SK-MEL-5 (cell line): Measurements from ENCODE around the gene TAX1BP1. TPM values are rescaled to one million over a fixed set of nuclear protein-coding genes. Genes with fewer than 3 reads are reported as not detected.

Experiments used
- DNase-seq: peaks from one replicate; pipeline ENCODE4 v3.0.0-alpha.2; 2016; ENCODE audit warnings: low read depth, low spot score
- in situ Hi-C: cut with HindIII; loops from 2 replicates; pipeline ENCODE4 v1.10.0; 2016; ENCODE audit warnings: low sequenced_read_pairs, high pct_unique_total_duplicates, low pct_unique_long_range_greater_than_20kb
- total RNA-seq: library from RNA; depleted of rRNA; stranded (reverse); fragments of >200 nt; shearing (Covaris generic); gene quantifications from 2 replicates; pipeline ENCODE4 v1.2.3, GENCODE V29; 2014

TAX1BP1 gene
- total RNA-seq, 1 experiment from 2014 or later = 269 TPM

- in situ Hi-C loops = no loop called here
Measured at GRCh38 chr7:27861747-27862146, 121.8 kb downstream of the TAX1BP1 start.

DNA sequence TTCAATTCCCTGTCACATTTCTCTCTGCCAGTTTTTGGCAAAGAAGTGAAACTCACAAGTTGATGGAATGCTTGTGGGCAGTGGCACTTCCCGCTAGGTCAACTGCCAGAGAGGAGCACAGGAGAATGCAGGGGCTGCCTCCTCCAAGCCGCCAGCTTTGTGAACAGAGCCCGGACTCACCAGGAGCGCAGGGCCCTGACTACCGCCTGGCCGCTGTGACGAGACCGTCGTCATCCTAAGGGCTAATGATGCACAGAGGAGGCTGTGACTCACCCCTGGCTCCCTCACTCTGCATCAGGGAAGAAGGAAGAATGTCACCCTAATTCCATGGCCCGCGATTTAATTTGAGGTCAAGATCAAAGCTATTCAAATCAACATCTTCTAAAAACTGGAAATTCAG lies 123.9 kb downstream of the TAX1BP1 start:
- DNase-seq = no peak
- in situ Hi-C loops = no loop called here

More at GRCh38 chr7:27861747-27862146, 121.8 kb downstream of the TAX1BP1 start:
- DNase-seq = no peak

GRCh38 chr7:27866256-27866655 lies 126.3 kb downstream of the TAX1BP1 start:
- DNase-seq = no peak
- in situ Hi-C loops = no loop called here

GRCh38 chr7:27866828-27867672 lies 127.1 kb downstream of the TAX1BP1 start:
- DNase-seq = no peak
- in situ Hi-C loops = no loop called here

DNA sequence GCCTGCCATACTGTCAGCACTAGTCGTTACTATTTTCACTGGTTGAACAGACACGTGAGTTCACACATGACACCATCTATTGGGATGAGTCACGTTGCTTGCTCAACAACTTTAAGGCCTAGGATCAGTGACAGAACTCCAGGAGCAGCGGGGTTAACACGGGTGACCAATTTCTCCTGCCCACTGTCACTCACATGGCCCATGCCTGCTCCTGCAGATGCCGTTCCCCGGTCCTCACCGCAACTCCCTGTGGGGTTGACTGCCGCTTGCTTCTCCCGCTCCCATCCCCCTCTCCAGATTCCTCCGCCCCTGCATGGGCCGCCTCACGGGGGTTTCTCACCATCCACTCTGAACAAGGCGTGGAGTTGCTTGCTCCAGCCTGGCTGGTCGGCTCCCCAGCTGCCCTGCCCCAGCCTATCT lies 128.2 kb downstream of the TAX1BP1 start:
- no peak for DNase-seq
- in situ Hi-C loops = no loop called here

- in situ Hi-C loops = no loop called here
Measured at GRCh38 chr7:27869056-27869455, 129.1 kb downstream of the TAX1BP1 start.

DNA sequence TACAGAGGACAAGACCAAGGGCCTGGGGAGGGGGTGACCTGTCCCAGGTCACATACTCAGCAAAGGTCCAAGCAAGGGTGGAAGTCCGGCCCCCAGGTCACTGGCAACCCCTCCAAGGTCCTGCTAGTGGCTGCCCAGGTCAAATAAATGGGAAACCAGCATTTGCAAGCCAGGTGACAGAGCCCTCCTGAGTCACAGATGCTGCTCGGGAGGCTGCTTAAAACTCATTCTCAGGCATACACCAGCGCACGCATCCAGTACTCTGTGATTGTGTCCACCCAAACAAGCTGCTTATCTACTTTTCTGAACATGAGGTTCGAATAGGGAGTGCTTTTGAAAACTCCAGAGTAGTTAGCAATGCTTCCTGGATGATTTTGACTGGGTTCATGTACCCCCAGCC lies 130.6 kb downstream of the TAX1BP1 start:
- no peak for DNase-seq
- in situ Hi-C loops = no loop called here

More at GRCh38 chr7:27869056-27869455, 129.1 kb downstream of the TAX1BP1 start:
- DNase-seq = no peak

GRCh38 chr7:27871086-27871485 lies 131.1 kb downstream of the TAX1BP1 start:
- DNase-seq = no peak
- in situ Hi-C loops = no loop called here

GRCh38 chr7:27871866-27872265 lies 131.9 kb downstream of the TAX1BP1 start:
- in situ Hi-C loops = no loop called here
- DNase-seq = no peak

- in situ Hi-C loops = no loop called here
- no peak for DNase-seq
Measured at GRCh38 chr7:27872356-27873275, 132.7 kb downstream of the TAX1BP1 start.

DNA sequence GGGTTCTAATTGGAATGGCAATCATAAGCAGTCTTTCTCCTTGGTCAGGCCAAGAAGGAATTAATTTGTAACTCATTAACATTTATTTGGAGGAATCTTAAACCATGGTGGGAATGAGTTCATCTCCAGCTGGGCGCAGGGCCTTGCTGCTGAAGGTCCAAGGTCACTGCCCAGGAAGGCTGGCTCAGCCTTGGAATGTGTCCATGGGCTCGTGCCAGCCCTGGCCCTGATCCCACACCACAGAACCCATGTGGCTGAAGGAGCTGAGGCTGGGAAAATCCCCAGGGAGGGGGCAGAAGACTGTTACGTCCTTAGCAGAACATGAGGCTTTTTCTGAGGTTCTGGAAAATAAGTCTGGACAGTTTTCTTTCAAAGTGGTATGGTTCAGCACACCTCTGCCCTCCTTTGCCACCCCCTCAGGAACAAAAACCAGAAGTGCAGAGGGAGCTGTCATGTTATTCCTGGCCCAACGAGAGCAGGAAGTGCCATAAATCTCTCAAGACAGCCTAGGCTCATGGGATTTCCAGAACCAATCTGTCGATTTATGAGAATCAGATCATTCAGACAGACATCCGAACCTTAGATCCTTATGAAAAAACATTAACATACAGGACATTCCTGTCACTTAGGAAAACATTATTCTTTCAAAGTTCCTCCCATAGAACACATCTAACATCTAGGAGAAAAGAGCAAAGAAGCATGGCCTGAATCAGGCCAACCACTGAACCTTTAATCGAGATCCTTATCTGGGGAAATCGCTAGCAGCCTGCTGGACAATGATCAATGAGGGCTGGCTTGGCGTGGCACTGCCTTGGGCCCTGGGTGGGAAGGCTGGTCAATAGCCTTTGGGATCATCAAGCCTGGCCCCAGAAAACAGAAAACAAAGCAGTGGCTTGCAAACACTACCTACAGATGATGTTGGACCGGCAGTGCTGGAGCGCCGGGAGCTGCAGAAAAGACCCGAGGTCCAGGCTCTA lies 134.3 kb downstream of the TAX1BP1 start:
- in situ Hi-C loops = no loop called here
- peak; percentile 33 for DNase-seq

- DNase-seq = no peak
- in situ Hi-C loops = no loop called here
Measured at GRCh38 chr7:27875061-27875460, 135.1 kb downstream of the TAX1BP1 start.

- in situ Hi-C loops = no loop called here
Measured at GRCh38 chr7:27875832-27876231, 135.9 kb downstream of the TAX1BP1 start.

DNA sequence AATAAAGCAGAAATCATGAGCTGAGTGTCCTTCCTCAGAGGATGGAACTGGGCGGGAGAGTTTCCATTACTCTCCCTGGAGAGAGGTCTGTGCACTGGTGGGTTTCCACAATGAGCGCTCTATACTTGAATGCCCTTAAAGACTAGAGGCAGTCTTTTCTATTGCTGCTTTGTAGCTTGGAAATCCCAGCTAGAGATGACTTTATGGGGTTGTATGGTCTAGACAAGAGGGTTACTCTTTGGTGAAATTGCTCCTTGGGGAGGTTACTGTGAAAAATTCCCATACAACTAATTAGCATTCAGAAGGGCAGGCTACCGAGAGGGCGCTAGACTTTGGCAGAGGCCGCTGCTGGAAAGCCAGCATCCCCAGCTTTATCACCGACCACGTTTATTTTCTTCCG lies 136.8 kb downstream of the TAX1BP1 start:
- peak; percentile 51 for DNase-seq
- in situ Hi-C loops = no loop called here

More at GRCh38 chr7:27875832-27876231, 135.9 kb downstream of the TAX1BP1 start:
- DNase-seq = no peak
